Neural crest cell (in vitro differentiated cells): ENCODE measurements around the gene DDX41. TPM values are rescaled to one million over a fixed set of nuclear protein-coding genes. Genes with fewer than 3 reads are reported as not detected.

Experiments used
- DNase-seq: peaks from one replicate; pipeline ENCODE4 v3.0.0; 2021; ENCODE audit warnings: low read depth, mixed read lengths, low spot score
- H3K27ac Mint-ChIP-seq: one replicate; pipeline ENCODE4 v1.8.0; 2021; ENCODE audit warnings: mild to moderate bottlenecking, mixed read lengths; ENCODE audit not compliant: unreplicated experiment
- H3K27me3 Mint-ChIP-seq: 2 replicates; pipeline ENCODE4 v1.8.0; 2021; ENCODE audit warnings: low read depth, mild to moderate bottlenecking, mixed read lengths
- H3K36me3 Mint-ChIP-seq: 2 replicates; pipeline ENCODE4 v1.8.0; 2021; ENCODE audit warnings: low read depth, mild to moderate bottlenecking, mixed read lengths
- H3K4me1 Mint-ChIP-seq: 2 replicates; pipeline ENCODE4 v1.8.0; 2021; ENCODE audit warnings: mixed read lengths
- H3K4me3 Mint-ChIP-seq: one replicate; pipeline ENCODE4 v1.8.0; 2021; ENCODE audit warnings: mild to moderate bottlenecking, mixed read lengths
- H3K9me3 Mint-ChIP-seq: 2 replicates; pipeline ENCODE4 v1.8.0; 2021; ENCODE audit warnings: mixed read lengths
- total RNA-seq: library from RNA; stranded (reverse); gene quantifications from 2 replicates; pipeline ENCODE4 v1.2.1, GENCODE V29; 2021
- TF ChIP-seq, protein P1 (sequence below): fragments of 200-600 bp; sonication (generic); conservative IDR thresholded peaks from 2 replicates; pipeline ENCODE4 v1.5.0; 2021; ENCODE audit warnings: antibody characterized with exemption, mild to moderate bottlenecking

Gene DDX41
- total RNA-seq, 1 donor from 2014 or later, result 130 TPM

GRCh38 chr5:177500685-177501522 lies 15.9 kb downstream of the DDX41 start:
- Mint-ChIP-seq H3K27me3 (peaks cover 24% of the 10 kb centered on the region), H3K4me1 (peaks cover 38% of the 10 kb centered on the region), H3K4me3 (peak overlapping the region; percentile 62), H3K36me3 (no peaks in the 10 kb centered on the region), H3K27ac (no peak overlapping the region), H3K9me3 (no peaks in the 10 kb centered on the region)
- DNase-seq, result peak; percentile 98
- TF ChIP-seq, protein P1, sequence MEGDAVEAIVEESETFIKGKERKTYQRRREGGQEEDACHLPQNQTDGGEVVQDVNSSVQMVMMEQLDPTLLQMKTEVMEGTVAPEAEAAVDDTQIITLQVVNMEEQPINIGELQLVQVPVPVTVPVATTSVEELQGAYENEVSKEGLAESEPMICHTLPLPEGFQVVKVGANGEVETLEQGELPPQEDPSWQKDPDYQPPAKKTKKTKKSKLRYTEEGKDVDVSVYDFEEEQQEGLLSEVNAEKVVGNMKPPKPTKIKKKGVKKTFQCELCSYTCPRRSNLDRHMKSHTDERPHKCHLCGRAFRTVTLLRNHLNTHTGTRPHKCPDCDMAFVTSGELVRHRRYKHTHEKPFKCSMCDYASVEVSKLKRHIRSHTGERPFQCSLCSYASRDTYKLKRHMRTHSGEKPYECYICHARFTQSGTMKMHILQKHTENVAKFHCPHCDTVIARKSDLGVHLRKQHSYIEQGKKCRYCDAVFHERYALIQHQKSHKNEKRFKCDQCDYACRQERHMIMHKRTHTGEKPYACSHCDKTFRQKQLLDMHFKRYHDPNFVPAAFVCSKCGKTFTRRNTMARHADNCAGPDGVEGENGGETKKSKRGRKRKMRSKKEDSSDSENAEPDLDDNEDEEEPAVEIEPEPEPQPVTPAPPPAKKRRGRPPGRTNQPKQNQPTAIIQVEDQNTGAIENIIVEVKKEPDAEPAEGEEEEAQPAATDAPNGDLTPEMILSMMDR, result peak; percentile 99

DNA sequence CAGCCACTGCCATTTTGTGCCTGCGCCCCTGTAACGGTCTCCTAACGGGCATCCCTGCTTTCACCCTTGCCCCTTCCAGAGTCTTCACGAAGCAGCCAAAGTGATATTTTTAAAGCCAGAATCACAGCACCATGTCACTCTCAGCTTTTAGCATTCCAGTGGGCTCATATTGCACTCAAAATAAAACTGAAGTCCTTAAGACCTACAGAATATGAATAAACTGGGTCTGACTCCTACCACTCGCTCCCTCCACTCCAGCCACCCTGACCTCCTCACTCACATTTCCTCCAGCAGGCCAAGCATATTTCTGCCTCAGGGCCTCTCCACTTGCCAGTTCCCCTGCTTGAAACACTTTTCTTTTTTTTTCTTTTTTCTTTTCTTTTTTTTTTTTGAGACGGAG lies 16.9 kb downstream of the DDX41 start:
- H3K4me1 Mint-ChIP-seq, result peaks cover 43% of the 10 kb centered on the region
- no peaks in the 10 kb centered on the region for H3K9me3 Mint-ChIP-seq
- H3K27ac Mint-ChIP-seq, result no peak overlapping the region

GRCh38 chr5:177498013-177498787 lies 18.6 kb downstream of the DDX41 start:
- Mint-ChIP-seq H3K4me1 (peaks cover 47% of the 10 kb centered on the region), H3K36me3 (no peaks in the 10 kb centered on the region), H3K9me3 (no peaks in the 10 kb centered on the region), H3K27ac (no peak overlapping the region), H3K4me3 (peak overlapping the region; percentile 88), H3K27me3 (peaks cover 24% of the 10 kb centered on the region)
- TF ChIP-seq, protein P1, result no peak
- DNase-seq, result no peak

More for the DNA sequence above, 16.9 kb downstream of the DDX41 start:
- DNase-seq, result no peak
- TF ChIP-seq, protein P1, result no peak
- Mint-ChIP-seq H3K27me3 (peaks cover 24% of the 10 kb centered on the region), H3K36me3 (no peaks in the 10 kb centered on the region), H3K4me3 (peak overlapping the region; percentile 65)

GRCh38 chr5:177497292-177498012 lies 19.3 kb downstream of the DDX41 start, which contains the start of gene PDLIM7:
Gene PDLIM7, minus strand, starts transcription at chr5:177497604. Its CDS starts 1,092 bp downstream, at chr5:177496512.
- H3K27me3 Mint-ChIP-seq, result peaks cover 24% of the 10 kb centered on the region
- peak; percentile 98 for DNase-seq
- TF ChIP-seq, protein P1, result no peak

DNA sequence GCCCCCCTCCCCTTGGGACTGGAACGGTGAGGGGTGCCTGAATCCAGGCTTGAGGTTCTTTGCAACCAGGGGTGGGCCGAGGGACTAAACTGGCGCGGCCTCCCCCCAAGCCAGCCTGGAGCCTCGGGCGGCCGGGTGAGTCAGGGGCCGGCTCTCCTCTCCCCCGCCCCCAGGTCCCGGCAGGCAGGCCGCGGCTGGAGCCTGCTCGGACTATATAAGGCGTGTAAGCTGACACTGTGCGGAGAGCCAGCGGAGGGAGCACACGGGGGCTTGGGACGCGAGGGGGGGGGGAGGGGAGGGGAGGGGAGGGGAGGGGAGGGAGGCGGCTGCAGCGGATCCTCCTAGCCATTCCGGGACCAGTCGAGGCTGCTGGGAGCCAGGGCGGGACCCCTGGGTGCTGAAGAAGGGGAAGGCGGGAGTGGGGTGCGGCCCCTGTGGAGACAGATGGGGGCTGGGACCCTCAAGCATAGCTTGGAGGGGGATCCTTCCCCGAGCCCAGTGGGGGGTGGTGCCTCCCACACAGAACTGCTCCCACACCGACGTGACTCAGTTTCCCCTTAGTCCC lies 20.0 kb downstream of the DDX41 start:
- H3K27me3 Mint-ChIP-seq, result peaks cover 24% of the 10 kb centered on the region
- peak; percentile 66 for DNase-seq
- TF ChIP-seq, protein P1, result no peak
- H3K9me3 Mint-ChIP-seq, result no peaks in the 10 kb centered on the region
- H3K4me3 Mint-ChIP-seq, result peak overlapping the region; percentile 91
- H3K36me3 Mint-ChIP-seq, result no peaks in the 10 kb centered on the region
- H3K27ac Mint-ChIP-seq, result no peak overlapping the region
- peaks cover 46% of the 10 kb centered on the region for H3K4me1 Mint-ChIP-seq

More at GRCh38 chr5:177497292-177498012, 19.3 kb downstream of the DDX41 start, which contains the start of gene PDLIM7:
- no peaks in the 10 kb centered on the region for H3K9me3 Mint-ChIP-seq
- peak within 1 kb of the TSS; percentile 92 for H3K27ac Mint-ChIP-seq
- peaks cover 52% of the 10 kb centered on the region for H3K4me1 Mint-ChIP-seq
- H3K4me3 Mint-ChIP-seq, result peak within 1 kb of the TSS; percentile 91
- no peaks in the 10 kb centered on the region for H3K36me3 Mint-ChIP-seq
